Neural crest cell (in vitro differentiated cells): ENCODE data around the gene RNF126. TPM values are rescaled to one million over a fixed set of nuclear protein-coding genes. Genes with fewer than 3 reads are reported as not detected.

Source experiments
- DNase-seq: peaks from one replicate; pipeline ENCODE4 v3.0.0; 2021; ENCODE audit warnings: low read depth, mixed read lengths, low spot score
- H3K27ac Mint-ChIP-seq: one replicate; pipeline ENCODE4 v1.8.0; 2021; ENCODE audit warnings: mild to moderate bottlenecking, mixed read lengths; ENCODE audit not compliant: unreplicated experiment
- H3K27me3 Mint-ChIP-seq: 2 replicates; pipeline ENCODE4 v1.8.0; 2021; ENCODE audit warnings: low read depth, mild to moderate bottlenecking, mixed read lengths
- H3K36me3 Mint-ChIP-seq: 2 replicates; pipeline ENCODE4 v1.8.0; 2021; ENCODE audit warnings: low read depth, mild to moderate bottlenecking, mixed read lengths
- H3K4me1 Mint-ChIP-seq: 2 replicates; pipeline ENCODE4 v1.8.0; 2021; ENCODE audit warnings: mixed read lengths
- H3K4me3 Mint-ChIP-seq: one replicate; pipeline ENCODE4 v1.8.0; 2021; ENCODE audit warnings: mild to moderate bottlenecking, mixed read lengths
- H3K9me3 Mint-ChIP-seq: 2 replicates; pipeline ENCODE4 v1.8.0; 2021; ENCODE audit warnings: mixed read lengths
- CTCF ChIP-seq: fragments of 200-600 bp; sonication (generic); conservative IDR thresholded peaks from 2 replicates; pipeline ENCODE4 v1.5.0; 2021; ENCODE audit warnings: antibody characterized with exemption, mild to moderate bottlenecking
- total RNA-seq: library from RNA; stranded (reverse); gene quantifications from 2 replicates; pipeline ENCODE4 v1.2.1, GENCODE V29; 2021

RNF126 gene
- total RNA-seq, 1 donor from 2014 or later = 55.9 TPM

DNA sequence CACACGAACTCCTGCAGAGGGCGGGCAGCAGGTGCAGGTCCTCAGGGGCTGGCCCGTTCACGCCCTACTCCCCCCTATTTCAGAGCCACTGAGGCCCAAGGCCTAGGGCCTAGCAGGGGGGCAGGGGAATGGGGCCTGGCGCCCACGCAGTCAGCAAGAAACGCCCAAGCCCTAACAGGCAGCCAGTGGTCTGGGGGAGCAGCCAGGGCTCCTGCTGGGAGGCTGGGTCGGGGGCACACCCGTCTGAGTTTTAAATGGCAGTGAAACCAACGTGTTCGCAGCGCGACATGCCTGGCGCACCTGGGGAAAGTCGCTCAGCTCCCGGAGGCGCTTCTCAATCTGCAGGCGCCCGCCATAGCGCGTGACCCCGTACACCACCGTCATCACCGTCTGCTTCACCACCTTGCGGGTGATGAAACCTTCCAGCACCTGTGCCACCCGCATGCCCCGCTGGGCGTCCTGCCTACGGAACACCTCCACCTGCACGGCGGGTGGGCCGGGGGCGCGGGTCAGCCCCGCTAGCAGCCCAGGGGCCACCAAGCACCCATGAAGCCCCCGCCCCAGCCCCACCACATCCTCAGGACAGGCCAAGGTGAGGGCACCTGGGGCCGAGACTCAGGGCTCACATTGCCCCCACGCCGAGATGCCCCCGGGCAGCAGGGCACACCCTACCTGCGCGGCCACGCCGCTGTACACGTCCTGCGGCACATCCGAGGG, 43.6 kb downstream of the RNF126 start:
- peaks cover 6% of the 10 kb centered on the region for H3K36me3 Mint-ChIP-seq
- no peaks in the 10 kb centered on the region for H3K9me3 Mint-ChIP-seq
- H3K4me3 Mint-ChIP-seq = no peak overlapping the region
- no peaks in the 10 kb centered on the region for H3K4me1 Mint-ChIP-seq
- no peaks in the 10 kb centered on the region for H3K27me3 Mint-ChIP-seq
- H3K27ac Mint-ChIP-seq = no peak overlapping the region
- TF ChIP-seq CTCF = no peak
- no peak for DNase-seq

DNA sequence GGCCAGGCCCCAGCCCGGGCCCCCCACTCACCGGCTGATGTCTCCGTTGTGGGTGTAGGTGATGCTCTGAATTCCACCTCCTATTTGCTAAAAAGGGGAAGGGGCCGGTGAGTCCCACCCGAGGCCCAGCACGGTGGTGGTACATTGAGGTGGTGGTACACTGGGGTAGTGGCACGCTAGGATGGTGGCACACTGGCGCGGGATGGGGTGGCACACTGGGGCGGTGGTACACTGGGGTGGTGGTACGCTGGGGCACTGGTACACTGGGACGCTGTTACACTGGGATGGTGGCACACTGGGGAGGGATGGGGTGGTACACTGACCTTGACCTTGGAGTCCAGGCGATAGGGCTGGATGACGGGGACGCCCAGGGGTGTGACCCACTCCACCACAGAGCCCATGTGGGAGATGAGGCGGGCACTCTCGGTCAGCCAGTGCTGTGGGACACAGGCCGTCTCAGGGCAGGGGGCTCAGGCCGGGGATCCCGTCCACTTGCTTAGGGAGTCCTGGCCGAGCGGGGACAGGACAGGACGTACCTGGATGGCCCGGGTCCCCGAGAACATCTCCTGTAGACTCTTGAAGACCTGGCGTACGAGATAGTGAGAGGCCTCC, 44.2 kb downstream of the RNF126 start:
- Mint-ChIP-seq H3K9me3 (no peaks in the 10 kb centered on the region), H3K4me3 (no peak overlapping the region), H3K27ac (no peak overlapping the region), H3K4me1 (no peaks in the 10 kb centered on the region), H3K36me3 (peaks cover 8% of the 10 kb centered on the region), H3K27me3 (no peaks in the 10 kb centered on the region)
- no peak for TF ChIP-seq CTCF
- no peak for DNase-seq

GRCh38 chr19:618247-618619, 44.8 kb downstream of the RNF126 start:
- no peak for TF ChIP-seq CTCF
- H3K36me3 Mint-ChIP-seq = peaks cover 8% of the 10 kb centered on the region
- H3K9me3 Mint-ChIP-seq = no peaks in the 10 kb centered on the region
- H3K27me3 Mint-ChIP-seq = no peaks in the 10 kb centered on the region
- no peak overlapping the region for H3K4me3 Mint-ChIP-seq
- DNase-seq = no peak
- no peaks in the 10 kb centered on the region for H3K4me1 Mint-ChIP-seq
- H3K27ac Mint-ChIP-seq = no peak overlapping the region

- Mint-ChIP-seq H3K4me1 (no peaks in the 10 kb centered on the region), H3K27me3 (no peaks in the 10 kb centered on the region), H3K9me3 (no peaks in the 10 kb centered on the region), H3K27ac (no peak overlapping the region), H3K4me3 (no peak overlapping the region), H3K36me3 (peaks cover 8% of the 10 kb centered on the region)
- no peak for TF ChIP-seq CTCF
- no peak for DNase-seq
These were observed 45.3 kb downstream of the RNF126 start for GRCh38 chr19:617551-618246.

DNA sequence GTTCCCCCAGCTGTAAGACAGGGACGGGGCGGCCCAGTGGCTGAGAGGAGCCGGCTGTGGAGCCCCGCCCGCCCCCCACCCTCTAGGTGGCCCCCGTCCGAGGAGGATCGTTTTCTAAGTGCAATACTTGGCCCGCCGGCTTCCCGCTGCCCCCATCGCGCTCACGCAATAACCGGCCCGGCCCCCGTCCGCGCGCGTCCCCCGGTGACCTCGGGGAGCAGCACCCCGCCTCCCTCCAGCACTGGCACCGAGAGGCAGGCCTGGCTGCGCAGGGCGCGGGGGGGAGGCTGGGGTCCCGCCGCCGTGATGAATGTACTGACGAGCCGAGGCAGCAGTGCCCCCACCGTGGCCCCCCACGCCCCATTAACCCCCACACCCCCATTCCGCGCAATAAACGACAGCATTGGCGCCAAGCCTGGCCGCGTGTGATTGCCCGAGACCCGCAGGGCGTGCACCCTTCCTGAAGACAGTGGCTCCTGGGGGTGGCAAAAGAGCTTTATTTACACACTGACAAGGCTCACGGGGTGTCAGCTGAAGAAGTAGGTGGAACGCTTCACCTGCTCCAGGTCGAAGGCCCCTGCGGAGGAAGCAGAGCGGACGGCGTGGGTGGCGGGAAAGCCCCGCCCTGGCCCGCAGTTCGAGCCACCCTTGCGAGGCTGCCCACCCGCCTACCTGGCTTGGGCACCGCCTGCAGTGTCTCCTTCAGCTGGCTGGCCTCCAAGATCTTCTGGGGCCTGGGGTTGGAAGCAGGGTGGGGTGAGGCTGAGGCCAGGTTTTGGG, 46.1 kb downstream of the RNF126 start:
- TF ChIP-seq CTCF = no peak
- Mint-ChIP-seq H3K4me3 (no peak overlapping the region), H3K4me1 (no peaks in the 10 kb centered on the region), H3K9me3 (no peaks in the 10 kb centered on the region), H3K27me3 (no peaks in the 10 kb centered on the region), H3K36me3 (peaks cover 8% of the 10 kb centered on the region), H3K27ac (no peak overlapping the region)
- no peak for DNase-seq
